Urinary bladder (tissue), 4 donors: ENCODE results near the gene NRBF2. TPM values are rescaled to one million over a fixed set of nuclear protein-coding genes. Genes with fewer than 3 reads are reported as not detected.

Experiments
- DNase-seq: peaks from one replicate; pipeline ENCODE4 v3.0.0-alpha.2; 2015; ENCODE audit errors: extremely low spot score
- H3K27ac ChIP-seq: one replicate; pipeline ENCODE4 v1.5.1; 2013; ENCODE audit warnings: low read depth, mild to moderate bottlenecking, moderate library complexity
- H3K36me3 ChIP-seq: one replicate; pipeline ENCODE4 v1.6.1; 2013; ENCODE audit warnings: mild to moderate bottlenecking, moderate library complexity; ENCODE audit not compliant: insufficient read depth
- H3K4me1 ChIP-seq: one replicate; pipeline ENCODE4 v1.6.1; 2013; ENCODE audit warnings: mild to moderate bottlenecking, moderate library complexity; ENCODE audit not compliant: insufficient read depth
- H3K4me3 ChIP-seq: one replicate; pipeline ENCODE4 v1.5.1; 2013; ENCODE audit warnings: low read depth, low read length
- WGBS: extraction: QIAGEN DNeasy Blood & Tissue Kit; methylation state at CpG from one replicate; pipeline ENCODE4 v1.1.7; 2013; 5-methylcytosine and 5-hydroxymethylcytosine counted together
- polyA plus RNA-seq: library from polyadenylated mRNA; stranded (reverse); fragments of 200-250 nt; gene quantifications from one replicate; pipeline ENCODE4 v1.2.3, GENCODE V29; 2013
- small RNA-seq: library from RNA; depleted of rRNA; stranded (forward); fragments of <200 nt; gene quantifications from one replicate; pipeline ENCODE3, GENCODE V24; 2014
- total RNA-seq: library from RNA; depleted of rRNA; stranded (reverse); fragments of >200 nt; gene quantifications from one replicate; pipeline ENCODE4 v1.2.3, GENCODE V29; 2014
- donor health status: healthy with polysubstance abuse.
- donor health status: healthy.

Gene NRBF2
- total and polyA plus RNA-seq, 2 donors: 16.8 to 26.2 TPM

DNA sequence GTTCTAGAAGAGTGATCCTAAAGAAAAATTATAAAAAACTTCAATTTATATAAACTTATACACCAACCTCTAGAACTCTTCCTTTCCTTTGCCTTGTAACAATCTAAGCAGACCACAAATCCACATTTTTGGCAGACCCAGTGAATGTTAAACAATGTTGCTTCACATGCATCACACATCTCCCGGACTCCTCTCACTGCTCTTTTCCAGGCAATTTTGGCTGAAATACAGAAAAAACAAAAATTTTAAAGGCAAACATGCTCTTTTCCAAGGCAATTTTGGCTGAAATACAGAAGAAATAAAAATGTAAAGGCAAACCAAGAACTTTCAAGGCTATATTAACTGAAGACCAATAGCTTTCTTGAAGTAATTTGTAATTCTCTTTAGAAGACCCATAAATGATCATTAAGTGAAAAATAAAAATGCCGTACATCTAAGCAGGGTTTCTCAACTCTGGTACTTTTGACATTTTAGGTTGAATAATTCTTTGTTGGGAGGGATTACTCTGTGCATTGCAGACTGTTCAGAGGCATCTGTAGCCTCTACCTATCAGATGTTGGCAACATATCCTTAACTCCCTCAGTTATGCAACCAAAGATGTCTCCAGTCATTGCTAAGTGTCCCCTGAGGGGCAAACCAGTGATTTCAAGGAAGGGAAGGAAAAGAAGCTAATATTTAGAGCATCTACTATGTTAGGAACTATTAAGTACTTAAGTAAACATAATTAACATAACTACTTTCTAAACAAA, 64.4 kb downstream of the NRBF2 start:
- 59% methylated on average over 2 of the region's 2 CpGs for WGBS
- no peak overlapping the region for H3K27ac ChIP-seq
- no peaks in the 10 kb centered on the region for H3K4me1 ChIP-seq
- no peak overlapping the region for H3K4me3 ChIP-seq
- no peaks in the 10 kb centered on the region for H3K36me3 ChIP-seq
- DNase-seq: peak; percentile 43

DNA sequence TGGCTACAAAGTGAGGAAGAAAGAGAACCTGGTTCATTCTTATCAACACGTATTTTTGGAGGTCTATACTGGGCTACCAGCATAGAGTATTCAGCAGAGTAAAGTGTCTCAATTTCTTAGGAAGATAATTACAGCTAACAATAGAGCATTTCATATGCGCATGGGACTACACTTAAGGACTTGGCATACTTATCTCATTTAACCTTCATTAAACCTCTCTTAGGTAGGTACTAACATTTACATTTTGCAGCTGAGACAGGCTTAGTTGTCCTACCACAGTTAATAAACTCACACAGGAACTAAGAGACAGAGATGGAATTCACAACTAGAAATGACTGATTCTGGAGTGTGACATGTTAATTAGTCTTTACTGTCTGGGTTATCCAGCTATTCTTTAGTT, 66.6 kb downstream of the NRBF2 start:
- no peak overlapping the region for H3K4me3 ChIP-seq

DNA sequence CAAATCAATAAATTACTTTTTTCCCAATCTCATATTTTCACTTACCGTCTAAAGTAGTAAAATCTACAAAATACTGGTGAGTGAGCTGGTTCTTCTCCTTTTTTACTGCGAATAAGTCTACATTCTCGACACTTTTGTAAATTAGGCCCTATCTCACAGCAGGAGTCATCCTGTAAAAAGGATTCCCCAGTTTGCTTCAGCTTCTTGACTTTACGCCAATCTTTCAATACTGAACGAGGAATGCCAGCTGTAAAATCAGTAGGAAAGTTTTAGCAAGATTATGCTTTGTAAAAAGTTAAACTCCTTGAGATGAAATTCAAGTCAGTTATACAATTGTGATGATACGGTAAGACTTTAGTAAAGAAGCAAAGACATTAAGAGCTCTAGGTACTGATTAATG, 67.3 kb downstream of the NRBF2 start:
- no peaks in the 10 kb centered on the region for H3K36me3 ChIP-seq
- H3K4me3 ChIP-seq: no peak overlapping the region
- H3K27ac ChIP-seq: no peak overlapping the region
- no peak for DNase-seq
- no peaks in the 10 kb centered on the region for H3K4me1 ChIP-seq
- WGBS: 56% methylated on average over 6 of the region's 6 CpGs

More for the DNA sequence above, 66.6 kb downstream of the NRBF2 start:
- Histone ChIP-seq H3K27ac (no peak overlapping the region), H3K36me3 (no peaks in the 10 kb centered on the region), H3K4me1 (no peaks in the 10 kb centered on the region)
- 96% methylated on average over 2 of the region's 2 CpGs for WGBS
- no peak for DNase-seq

DNA sequence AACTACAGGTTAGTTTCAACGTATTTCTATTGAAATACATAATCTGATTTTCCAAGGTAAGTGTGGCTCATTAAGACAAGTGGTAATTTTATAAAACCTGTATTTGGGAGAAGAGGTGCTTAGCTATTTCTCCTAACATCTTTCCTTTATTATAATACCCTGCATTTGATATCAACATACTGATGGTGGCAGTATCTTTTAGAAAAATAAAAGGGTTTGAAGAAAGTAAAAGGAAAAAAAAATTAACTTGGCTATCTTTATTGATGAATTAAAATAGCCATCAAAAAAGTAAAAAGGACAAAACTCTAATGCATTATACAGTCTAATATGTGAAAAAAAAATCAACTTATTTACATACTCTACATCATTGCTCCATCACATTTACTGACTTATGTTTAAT, 68.0 kb downstream of the NRBF2 start:
- H3K27ac ChIP-seq: no peak overlapping the region
- no peaks in the 10 kb centered on the region for H3K4me1 ChIP-seq

More for the DNA sequence above, 68.0 kb downstream of the NRBF2 start:
- 0% methylated on average over 1 of the region's 1 CpG for WGBS
- no peak for DNase-seq
- Histone ChIP-seq H3K36me3 (no peaks in the 10 kb centered on the region), H3K4me3 (no peak overlapping the region)

Small RNAs within 50 kb of the gene (small RNA-seq; reads per million reads assigned to genes)
- not detected for gene RNU6-543P
